H1 (cell line): ENCODE measurements around the gene TMEM150A. TPM values are rescaled to one million over a fixed set of nuclear protein-coding genes. Genes with fewer than 3 reads are reported as not detected.

Experiments used
- CTCF ChIA-PET: fragments of 300-600 bp; sonication (Branson Sonifier 250); formaldehyde crosslinking; loops from one replicate; lab custom pipeline; 2021; ENCODE audit not compliant: partially characterized antibody; lab: Charles Lee
- POLR2A ChIA-PET: fragments of 300-600 bp; sonication (Branson Sonifier 250); formaldehyde crosslinking; loops from one replicate; lab custom pipeline; 2021; ENCODE audit warnings: inconsistent platforms; ENCODE audit not compliant: partially characterized antibody; lab: Charles Lee
- DNase-seq, 2 experiments: peaks; one replicate each; pipeline versions ENCODE4 v3.0.0 to v3.0.0-alpha.2; 2010 to 2022; ENCODE audit warnings: low spot score in 2 of 2, low read depth in 1 of 2, mixed read lengths in 1 of 2
- FAIRE-seq: peaks from 2 replicates; lab custom pipeline; 2011; peaks lifted over from hg19 to GRCh38; lab: Jason Lieb, UNC
- H2AFZ ChIP-seq: 2 replicates; pipeline ENCODE4 v1.8.1; 2012; ENCODE audit warnings: low read length, inconsistent platforms
- H2AK5ac ChIP-seq: 2 replicates; pipeline ENCODE4 v1.6.1; 2013; ENCODE audit warnings: low read depth, low read length
- H2BK120ac ChIP-seq: replicated peaks from 2 replicates; pipeline ENCODE3; 2013; ENCODE audit warnings: low read depth, low read length, inconsistent platforms
- H2BK12ac ChIP-seq: 2 replicates; pipeline ENCODE4 v1.6.1; 2013; ENCODE audit warnings: low read depth, low read length
- H2BK15ac ChIP-seq: 2 replicates; pipeline ENCODE4 v1.6.1; 2013; ENCODE audit warnings: low read length
- H2BK20ac ChIP-seq: 2 replicates; pipeline ENCODE4 v1.6.1; 2013; ENCODE audit warnings: low read length
- H2BK5ac ChIP-seq: 2 replicates; pipeline ENCODE4 v1.6.1; 2013; ENCODE audit warnings: low read depth, low read length
- H3K14ac ChIP-seq: 2 replicates; pipeline ENCODE4 v1.6.1; 2013; ENCODE audit warnings: inconsistent platforms; ENCODE audit not compliant: insufficient read length
- H3K18ac ChIP-seq: 2 replicates; pipeline ENCODE4 v1.6.1; 2013; ENCODE audit warnings: low read length; ENCODE audit errors: extremely low read depth
- H3K23ac ChIP-seq: 2 replicates; pipeline ENCODE4 v1.6.1; 2013; ENCODE audit warnings: inconsistent platforms; ENCODE audit not compliant: insufficient read length
- H3K23me2 ChIP-seq: 2 replicates; pipeline ENCODE4 v1.6.1; 2013; ENCODE audit warnings: low read depth, low read length
- H3K27ac ChIP-seq: 2 replicates; pipeline ENCODE4 v1.6.1; 2011; ENCODE audit warnings: low read depth, low read length, inconsistent platforms
- H3K27me3 ChIP-seq, 4 experiments: replicated peaks in 1 of 4; 1 replicate in 1 of 4; 2 replicates in 3 of 4; pipeline versions ENCODE4 v1.6.1 to v1.8.1; 2011 to 2013; ENCODE audit warnings: low read length in 3 of 4, mild to moderate bottlenecking in 3 of 4, inconsistent platforms in 2 of 4, mixed read lengths in 2 of 4, moderate library complexity in 1 of 4; ENCODE audit not compliant: control insufficient read depth in 3 of 4, insufficient read depth in 3 of 4; ENCODE audit errors: extremely low read depth in 1 of 4
- H3K36me3 ChIP-seq, 4 experiments: 2 replicates each; pipeline versions ENCODE4 v1.6.1 to v1.8.1; 2011 to 2013; ENCODE audit warnings: mild to moderate bottlenecking in 4 of 4, low read length in 3 of 4, moderate library complexity in 2 of 4, control low read depth in 1 of 4, inconsistent platforms in 1 of 4; ENCODE audit not compliant: insufficient read depth in 4 of 4, control insufficient read depth in 2 of 4
- H3K4ac ChIP-seq: replicated peaks from 2 replicates; pipeline ENCODE3; 2013; ENCODE audit warnings: low read length, low read depth, mixed read lengths, inconsistent platforms; ENCODE audit not compliant: insufficient read length
- H3K4me1 ChIP-seq, 4 experiments: replicated peaks in 1 of 4; 1 replicate in 1 of 4; 2 replicates in 3 of 4; pipeline versions ENCODE4 v1.6.1 to v1.8.1; 2011 to 2013; ENCODE audit warnings: low read length in 3 of 4, inconsistent platforms in 2 of 4, mixed read lengths in 1 of 4; ENCODE audit not compliant: insufficient read depth in 4 of 4, control insufficient read depth in 3 of 4
- H3K4me2 ChIP-seq, 2 experiments: 2 replicates each; pipeline versions ENCODE4 v1.6.1 to v1.8.1; 2011 to 2013; ENCODE audit warnings: low read depth in 2 of 2, low read length in 2 of 2, control low read depth in 1 of 2, inconsistent platforms in 1 of 2, mild to moderate bottlenecking in 1 of 2; ENCODE audit not compliant: insufficient read depth in 1 of 2
- H3K4me3 ChIP-seq, 4 experiments: fragments of 200-600, 300-600 bp in 1 of 4; sonication (generic), shearing (Covaris generic), sonication (Bioruptor Twin) in 1 of 4; 2 replicates each; pipeline versions ENCODE4 v1.5.1 to v1.8.1; 2011 to 2016; ENCODE audit warnings: low read length in 4 of 4, low read depth in 3 of 4, control low read depth in 2 of 4, inconsistent platforms in 2 of 4, mild to moderate bottlenecking in 2 of 4, mixed read lengths in 1 of 4, moderate library complexity in 1 of 4; ENCODE audit not compliant: insufficient read depth in 2 of 4; ENCODE audit errors: extremely low read depth in 1 of 4
- H3K56ac ChIP-seq: replicated peaks from 2 replicates; pipeline ENCODE3; 2013; ENCODE audit warnings: low read depth, mild to moderate bottlenecking, mixed read lengths, low read length, inconsistent platforms; ENCODE audit not compliant: insufficient read length
- H3K79me1 ChIP-seq: 2 replicates; pipeline ENCODE4 v1.6.1; 2013; ENCODE audit warnings: low read depth, low read length, control low read depth
- H3K79me2 ChIP-seq, 2 experiments: 2 replicates each; pipeline versions ENCODE4 v1.6.1 to v1.8.1; 2012 to 2013; ENCODE audit warnings: low read length in 2 of 2, mild to moderate bottlenecking in 2 of 2, inconsistent platforms in 1 of 2; ENCODE audit not compliant: insufficient read depth in 2 of 2, control insufficient read depth in 1 of 2
- H3K9ac ChIP-seq, 4 experiments: replicated peaks in 1 of 4; 1 replicate in 1 of 4; 2 replicates in 3 of 4; pipeline versions ENCODE4 v1.6.1 to v1.8.1; 2011 to 2013; ENCODE audit warnings: low read depth in 3 of 4, low read length in 3 of 4, control low read depth in 2 of 4, mild to moderate bottlenecking in 2 of 4, moderate library complexity in 2 of 4, inconsistent platforms in 1 of 4; ENCODE audit errors: extremely low read depth in 1 of 4
- H3K9me3 ChIP-seq, 2 experiments: 2 replicates each; pipeline versions ENCODE4 v1.6.1 to v1.8.1; 2012 to 2013; ENCODE audit warnings: mild to moderate bottlenecking in 2 of 2, moderate library complexity in 2 of 2, control low read depth in 1 of 2, inconsistent platforms in 1 of 2, low read depth in 1 of 2, low read length in 1 of 2, mixed read lengths in 1 of 2; ENCODE audit not compliant: insufficient read depth in 2 of 2
- H4K20me1 ChIP-seq, 2 experiments: replicated peaks in 1 of 2; 2 replicates each; pipeline versions ENCODE3 to v1.8.1; 2011 to 2013; ENCODE audit warnings: inconsistent platforms in 2 of 2, low read length in 2 of 2, mild to moderate bottlenecking in 1 of 2; ENCODE audit not compliant: insufficient read depth in 2 of 2, control insufficient read depth in 1 of 2
- H4K5ac ChIP-seq: 2 replicates; pipeline ENCODE4 v1.6.1; 2013; ENCODE audit warnings: low read length, low read depth, mixed read lengths, inconsistent platforms; ENCODE audit not compliant: insufficient read length
- H4K8ac ChIP-seq: 2 replicates; pipeline ENCODE4 v1.8.0; 2013; ENCODE audit warnings: mild to moderate bottlenecking, moderate library complexity, low read length, inconsistent platforms; ENCODE audit not compliant: insufficient read depth; ENCODE audit errors: extremely low read depth
- H4K91ac ChIP-seq: replicated peaks from 2 replicates; pipeline ENCODE3; 2013; ENCODE audit warnings: low read length, mixed read lengths, inconsistent platforms; ENCODE audit not compliant: insufficient read length
- RAD21 ChIP-seq, 2 experiments: IDR thresholded peaks in 1 of 2; conservative IDR thresholded peaks in 1 of 2; 2 replicates each; pipeline ENCODE4 v1.6.1; 2011; ENCODE audit warnings: low read depth in 2 of 2, low read length in 2 of 2, improper control_type of control experiment in 1 of 2, inconsistent platforms in 1 of 2, mild to moderate bottlenecking in 1 of 2, moderate library complexity in 1 of 2
- RFX5 ChIP-seq: IDR thresholded peaks from 2 replicates; pipeline ENCODE4 v1.6.1; 2011; ENCODE audit warnings: low read depth, low read length, improper control_type of control experiment, borderline replicate concordance
- TBP ChIP-seq: IDR thresholded peaks from 2 replicates; pipeline ENCODE4 v1.6.1; 2011; ENCODE audit warnings: low read depth, low read length, improper control_type of control experiment
- TCF12 ChIP-seq: IDR thresholded peaks from 2 replicates; pipeline ENCODE4 v1.6.1; 2011; ENCODE audit warnings: low read depth, mild to moderate bottlenecking, low read length
- WGBS, 2 experiments: shearing (Covaris generic) in 1 of 2; methylation state at CpG; one replicate each; pipeline versions ENCODE4 v1.1.6 to v1.1.7; 2013 to 2015; ENCODE audit warnings: low lambda C conversion rate in 2 of 2, mixed read lengths in 2 of 2, inconsistent platforms in 1 of 2, low coverage in 1 of 2, missing lambda C conversion rate in 1 of 2; ENCODE audit not compliant: insufficient replicate concordance in 2 of 2, insufficient coverage in 1 of 2, insufficient read length in 1 of 2; ENCODE audit errors: extremely low coverage in 1 of 2, missing lambda C conversion rate in 1 of 2; 5-methylcytosine and 5-hydroxymethylcytosine counted together
- polyA plus RNA-seq, 7 experiments: library from polyadenylated mRNA; depleted of rRNA in 3 of 7; stranded (reverse) in 5 of 7; unstranded in 2 of 7; fragments of >200 nt in 5 of 7; fragments of 200-250 nt in 2 of 7; gene quantifications; 1 replicate in 5 of 7; 2 replicates in 1 of 7; 4 replicates in 1 of 7; pipeline versions ENCODE4 v1.2.1 to v1.2.3, GENCODE V29; 2011 to 2013; ENCODE audit warnings: missing spikeins in 2 of 7, mixed read lengths in 2 of 7
- total RNA-seq: library from RNA; stranded (reverse); fragmentation: NEBNext Ultra II Directional; extraction: Animal tissue kit (Norgen Biotek cat#: 25700); gene quantifications from 2 replicates; pipeline ENCODE4 v1.2.1, GENCODE V29; 2021

TMEM150A gene
- total and polyA plus RNA-seq, 2 of the 8 experiments (the other 6 are each of a cell fraction or from before 2014, with no cell fraction given): 19.8 to 29.9 TPM

GRCh38 chr2:85649201-85650190 lies 47.0 kb upstream of the TMEM150A start:
- Histone ChIP-seq H2AK5ac (no peak overlapping the region), H3K4ac (no peak overlapping the region), H3K4me3 (no peak overlapping the region), H3K4me1 (0 out of 7 replicates have a peak, but pooled peaks cover 0 to 3% (median 0%) of the 10 kb centered on the region in 4 experiments), H3K9me3 (no peaks in the 10 kb centered on the region), H3K18ac (no peak overlapping the region), H2BK5ac (no peak overlapping the region), H4K91ac (no peak overlapping the region), H3K56ac (no peak overlapping the region), H4K20me1 (peaks cover 0 to 6% of the 10 kb centered on the region in 2 experiments), H3K23me2 (0 out of 2 replicates have a peak, but pooled peaks cover 2% of the 10 kb centered on the region), H3K27me3 (no peaks in the 10 kb centered on the region), H3K4me2 (no peak overlapping the region), H2BK12ac (no peak overlapping the region), H3K23ac (no peak overlapping the region), H2BK15ac (no peak overlapping the region), H2BK120ac (no peak overlapping the region), H3K79me1 (no peaks in the 10 kb centered on the region), H3K14ac (no peak overlapping the region), H3K9ac (no peak overlapping the region), H3K36me3 (peaks cover 29 to 81% (median 59%) of the 10 kb centered on the region in 4 experiments), H2AFZ (no peak overlapping the region), H4K5ac (no peak overlapping the region), H2BK20ac (no peak overlapping the region), H3K79me2 (no peaks in the 10 kb centered on the region), H4K8ac (no peak overlapping the region), H3K27ac (no peak overlapping the region)
- TF ChIP-seq TCF12 (no peak), RAD21 (IDR thresholded peaks at IDR 0.05 in 1 of 2, conservative IDR thresholded peaks at IDR 0.05 in 1 of 2; ENCODE audit: low read depth in 2 of 2, low read length in 2 of 2) (no peak), TBP (no peak), RFX5 (no peak)
- DNase-seq (no peak), FAIRE-seq (no peak)
- ChIA-PET POLR2A (interaction anchor here (0.9 to 2.0 kb wide), 5 partner anchors 9 to 34 kb away, joined by 4 to 7 read pairs (median 4); partner anchors contain the start of gene USP39), CTCF (interaction anchor here (0.8 to 8.4 kb wide), 17 partner anchors 8 to 407 kb away, joined by 3 to 69 read pairs (median 4); partner anchors contain the start of gene SFTPB)
- WGBS, 2 experiments: 93% methylated on average over 9 of the region's 9 CpGs; no CpG with 5 or more reads in 1 of the 2 experiments
